WTC11 (cell line): ENCODE data around the gene NEK4. TPM values are rescaled to one million over a fixed set of nuclear protein-coding genes. Genes with fewer than 3 reads are reported as not detected.

Experiments
- ATAC-seq: fragments of 200-7000 bp; cut with Tn5 transposase; 2 replicates; pipeline ENCODE4 v1.10.0; 2021; ENCODE audit warnings: mild to moderate bottlenecking, moderate library complexity
- CTCF ChIA-PET: fragments of 300-600 bp; sonication (Branson Sonifier 250); formaldehyde crosslinking; loops from one replicate; lab custom pipeline; 2021; ENCODE audit warnings: antibody characterized with exemption; lab: Charles Lee
- POLR2A ChIA-PET: fragments of 350-600 bp; sonication (Branson Sonifier 250); formaldehyde crosslinking; loops from one replicate; lab custom pipeline; 2021; ENCODE audit warnings: antibody characterized with exemption; lab: Charles Lee
- DNase-seq: peaks from one replicate; pipeline ENCODE4 v3.0.0; 2021; ENCODE audit warnings: low spot score
- H3K27ac Mint-ChIP-seq: 2 replicates; pipeline ENCODE4 v1.8.0; 2021; ENCODE audit warnings: mixed read lengths
- H3K27me3 Mint-ChIP-seq: 2 replicates; pipeline ENCODE4 v1.8.0; 2021; ENCODE audit warnings: low read depth, mild to moderate bottlenecking, moderate library complexity, mixed read lengths
- H3K36me3 Mint-ChIP-seq: 2 replicates; pipeline ENCODE4 v1.8.0; 2021; ENCODE audit warnings: mixed read lengths
- H3K4me1 Mint-ChIP-seq: 2 replicates; pipeline ENCODE4 v1.8.0; 2022; ENCODE audit warnings: mixed read lengths
- H3K4me3 Mint-ChIP-seq: 2 replicates; pipeline ENCODE4 v1.8.0; 2021; ENCODE audit warnings: mild to moderate bottlenecking, moderate library complexity, mixed read lengths
- H3K9me3 Mint-ChIP-seq: 2 replicates; pipeline ENCODE4 v1.8.0; 2021; ENCODE audit warnings: mixed read lengths
- ARID4B ChIP-seq: sonication (generic); formaldehyde crosslinking; IDR thresholded peaks from 2 replicates; pipeline ENCODE4 v1.8.0; 2023; ENCODE audit warnings: missing genetic modification reagents, mild to moderate bottlenecking, borderline replicate concordance
- FOXJ3 ChIP-seq: sonication (generic); formaldehyde crosslinking; IDR thresholded peaks from 2 replicates; pipeline ENCODE4 v1.9.0; 2021; ENCODE audit warnings: missing genetic modification reagents, mild to moderate bottlenecking, borderline replicate concordance
- GTF2I ChIP-seq: fragments of 250-450 bp; sonication (Bioruptor Pico); conservative IDR thresholded peaks from 2 replicates; pipeline ENCODE4 v1.4.0; 2021; ENCODE audit warnings: mild to moderate bottlenecking
- HMGA2 ChIP-seq: fragments of 250-450 bp; sonication (Bioruptor Pico); IDR thresholded peaks from 2 replicates; pipeline ENCODE4 v1.4.0; 2021; ENCODE audit warnings: mild to moderate bottlenecking, moderate library complexity
- IRF1 ChIP-seq: sonication (generic); formaldehyde crosslinking; IDR thresholded peaks from 2 replicates; pipeline ENCODE4 v1.8.0; 2023; ENCODE audit warnings: missing genetic modification reagents
- PREB ChIP-seq: sonication (generic); formaldehyde crosslinking; IDR thresholded peaks from 2 replicates; pipeline ENCODE4 v1.8.1; 2022; ENCODE audit warnings: mild to moderate bottlenecking, missing genetic modification reagents, moderate library complexity, borderline replicate concordance
- PRRX2 ChIP-seq: fragments of 250-450 bp; sonication (Bioruptor Pico); IDR thresholded peaks from 2 replicates; pipeline ENCODE4 v1.8.0; 2021; ENCODE audit warnings: mild to moderate bottlenecking
- ZNF121 ChIP-seq: sonication (generic); formaldehyde crosslinking; IDR thresholded peaks from 2 replicates; pipeline ENCODE4 v1.8.0; 2023; ENCODE audit warnings: missing genetic modification reagents
- ZNF138 ChIP-seq: sonication (generic); formaldehyde crosslinking; conservative IDR thresholded peaks from 2 replicates; pipeline ENCODE4 v1.8.1; 2022; ENCODE audit warnings: mild to moderate bottlenecking, moderate library complexity, missing genetic modification reagents
- ZNF263 ChIP-seq: sonication (generic); formaldehyde crosslinking; IDR thresholded peaks from 2 replicates; pipeline ENCODE4 v1.8.1; 2022; ENCODE audit warnings: low read depth, mild to moderate bottlenecking, moderate library complexity, missing genetic modification reagents
- total RNA-seq: library from RNA; stranded (reverse); gene quantifications from 3 replicates; pipeline ENCODE4 v1.2.3, GENCODE V29; 2021
- TF ChIP-seq, protein P1 (sequence below): sonication (generic); formaldehyde crosslinking; IDR thresholded peaks from 2 replicates; pipeline ENCODE4 v1.8.1; 2023; ENCODE audit warnings: mild to moderate bottlenecking, missing genetic modification reagents, moderate library complexity
- TF ChIP-seq, protein P2 (sequence below): sonication (generic); formaldehyde crosslinking; IDR thresholded peaks from 2 replicates; pipeline ENCODE4 v1.8.0; 2023; ENCODE audit warnings: mild to moderate bottlenecking, missing genetic modification reagents
- TF ChIP-seq, protein P3 (sequence below): fragments of 250-450 bp; sonication (Bioruptor Pico); IDR thresholded peaks from 2 replicates; pipeline ENCODE4 v1.9.0; 2021; ENCODE audit warnings: mild to moderate bottlenecking

The NEK4 gene
- total RNA-seq, 1 experiment from 2014 or later, result 31.4 TPM

DNA sequence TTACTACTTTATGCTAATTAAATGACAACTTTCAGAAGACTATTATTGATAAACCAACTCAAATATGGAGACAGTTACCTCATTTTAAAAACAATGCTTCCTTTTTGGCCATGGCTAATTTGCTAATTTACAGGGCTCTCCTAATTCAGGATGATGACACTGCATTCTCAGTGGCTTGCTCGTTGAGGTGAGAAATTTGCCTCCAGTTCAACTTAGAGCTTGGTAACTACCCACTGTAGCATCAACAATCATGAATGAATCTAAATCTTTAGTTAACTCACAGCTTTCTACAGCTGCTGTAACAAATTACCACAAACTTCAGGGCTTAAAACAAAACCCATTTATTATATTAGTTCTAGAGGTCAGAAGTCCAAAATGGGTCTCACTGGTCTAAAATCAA lies 99.1 kb downstream of the NEK4 start:
- Mint-ChIP-seq H3K27ac (no peak overlapping the region), H3K27me3 (no peaks in the 10 kb centered on the region)

More for the DNA sequence above, 99.1 kb downstream of the NEK4 start:
- no peaks in the 10 kb centered on the region for H3K9me3 Mint-ChIP-seq
- no peak for TF ChIP-seq HMGA2 (CRISPR knock-in tag)
- no peak for TF ChIP-seq FOXJ3
- TF ChIP-seq ZNF263 (CRISPR knock-in tag), result no peak
- TF ChIP-seq GTF2I, result no peak
- TF ChIP-seq, protein P1, sequence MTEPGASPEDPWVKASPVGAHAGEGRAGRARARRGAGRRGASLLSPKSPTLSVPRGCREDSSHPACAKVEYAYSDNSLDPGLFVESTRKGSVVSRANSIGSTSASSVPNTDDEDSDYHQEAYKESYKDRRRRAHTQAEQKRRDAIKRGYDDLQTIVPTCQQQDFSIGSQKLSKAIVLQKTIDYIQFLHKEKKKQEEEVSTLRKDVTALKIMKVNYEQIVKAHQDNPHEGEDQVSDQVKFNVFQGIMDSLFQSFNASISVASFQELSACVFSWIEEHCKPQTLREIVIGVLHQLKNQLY, result no peak
- no peak for TF ChIP-seq PREB (CRISPR knock-in tag)
- TF ChIP-seq ZNF138, result no peak
- no peak for TF ChIP-seq PRRX2 (CRISPR knock-in tag)
- TF ChIP-seq IRF1 (CRISPR knock-in tag), result no peak
- no peak for TF ChIP-seq ZNF121
- TF ChIP-seq, protein P2, sequence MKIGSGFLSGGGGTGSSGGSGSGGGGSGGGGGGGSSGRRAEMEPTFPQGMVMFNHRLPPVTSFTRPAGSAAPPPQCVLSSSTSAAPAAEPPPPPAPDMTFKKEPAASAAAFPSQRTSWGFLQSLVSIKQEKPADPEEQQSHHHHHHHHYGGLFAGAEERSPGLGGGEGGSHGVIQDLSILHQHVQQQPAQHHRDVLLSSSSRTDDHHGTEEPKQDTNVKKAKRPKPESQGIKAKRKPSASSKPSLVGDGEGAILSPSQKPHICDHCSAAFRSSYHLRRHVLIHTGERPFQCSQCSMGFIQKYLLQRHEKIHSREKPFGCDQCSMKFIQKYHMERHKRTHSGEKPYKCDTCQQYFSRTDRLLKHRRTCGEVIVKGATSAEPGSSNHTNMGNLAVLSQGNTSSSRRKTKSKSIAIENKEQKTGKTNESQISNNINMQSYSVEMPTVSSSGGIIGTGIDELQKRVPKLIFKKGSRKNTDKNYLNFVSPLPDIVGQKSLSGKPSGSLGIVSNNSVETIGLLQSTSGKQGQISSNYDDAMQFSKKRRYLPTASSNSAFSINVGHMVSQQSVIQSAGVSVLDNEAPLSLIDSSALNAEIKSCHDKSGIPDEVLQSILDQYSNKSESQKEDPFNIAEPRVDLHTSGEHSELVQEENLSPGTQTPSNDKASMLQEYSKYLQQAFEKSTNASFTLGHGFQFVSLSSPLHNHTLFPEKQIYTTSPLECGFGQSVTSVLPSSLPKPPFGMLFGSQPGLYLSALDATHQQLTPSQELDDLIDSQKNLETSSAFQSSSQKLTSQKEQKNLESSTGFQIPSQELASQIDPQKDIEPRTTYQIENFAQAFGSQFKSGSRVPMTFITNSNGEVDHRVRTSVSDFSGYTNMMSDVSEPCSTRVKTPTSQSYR (CRISPR knock-in tag), result no peak
- TF ChIP-seq, protein P3, sequence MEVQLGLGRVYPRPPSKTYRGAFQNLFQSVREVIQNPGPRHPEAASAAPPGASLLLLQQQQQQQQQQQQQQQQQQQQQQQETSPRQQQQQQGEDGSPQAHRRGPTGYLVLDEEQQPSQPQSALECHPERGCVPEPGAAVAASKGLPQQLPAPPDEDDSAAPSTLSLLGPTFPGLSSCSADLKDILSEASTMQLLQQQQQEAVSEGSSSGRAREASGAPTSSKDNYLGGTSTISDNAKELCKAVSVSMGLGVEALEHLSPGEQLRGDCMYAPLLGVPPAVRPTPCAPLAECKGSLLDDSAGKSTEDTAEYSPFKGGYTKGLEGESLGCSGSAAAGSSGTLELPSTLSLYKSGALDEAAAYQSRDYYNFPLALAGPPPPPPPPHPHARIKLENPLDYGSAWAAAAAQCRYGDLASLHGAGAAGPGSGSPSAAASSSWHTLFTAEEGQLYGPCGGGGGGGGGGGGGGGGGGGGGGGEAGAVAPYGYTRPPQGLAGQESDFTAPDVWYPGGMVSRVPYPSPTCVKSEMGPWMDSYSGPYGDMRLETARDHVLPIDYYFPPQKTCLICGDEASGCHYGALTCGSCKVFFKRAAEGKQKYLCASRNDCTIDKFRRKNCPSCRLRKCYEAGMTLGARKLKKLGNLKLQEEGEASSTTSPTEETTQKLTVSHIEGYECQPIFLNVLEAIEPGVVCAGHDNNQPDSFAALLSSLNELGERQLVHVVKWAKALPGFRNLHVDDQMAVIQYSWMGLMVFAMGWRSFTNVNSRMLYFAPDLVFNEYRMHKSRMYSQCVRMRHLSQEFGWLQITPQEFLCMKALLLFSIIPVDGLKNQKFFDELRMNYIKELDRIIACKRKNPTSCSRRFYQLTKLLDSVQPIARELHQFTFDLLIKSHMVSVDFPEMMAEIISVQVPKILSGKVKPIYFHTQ, result no peak
- TF ChIP-seq ARID4B (CRISPR knock-in tag), result no peak
- TF ChIP-seq, all 79 proteins: peak for 0
- no peaks in the 10 kb centered on the region for H3K4me1 Mint-ChIP-seq
- DNase-seq (no peak), ATAC-seq (no peak)
- POLR2A ChIA-PET, result no interaction called here
- H3K36me3 Mint-ChIP-seq, result peaks cover 18% of the 10 kb centered on the region
- CTCF ChIA-PET, result no interaction called here
- no peak overlapping the region for H3K4me3 Mint-ChIP-seq
